ENCODE results near the gene MRPS33. TPM values are rescaled to one million over a fixed set of nuclear protein-coding genes. Genes with fewer than 3 reads are reported as not detected.

MRPS33 gene
- total RNA-seq, 1 donor from 2014 or later: 47.5 TPM

Other genes with a start within 250 kb of the MRPS33 start
- 16.8 and 18.1 TPM in 2 replicates for gene BRAF, start 90.0 kb downstream of the MRPS33 start, total RNA-seq
- 6.8 and 8.9 TPM in 2 replicates for gene TMEM178B, start 59.1 kb upstream of the MRPS33 start, total RNA-seq